Activated CD4-positive, alpha-beta T cell treated with anti-CD3 and anti-CD28 coated beads, Interleukin-2, amount 10 ng/mL, durations not matched to agents 7 days and 5 days (primary cell): Measurements from ENCODE around the gene C17orf78. TPM values are rescaled to one million over a fixed set of nuclear protein-coding genes. Genes with fewer than 3 reads are reported as not detected.

Experiments
- CTCF ChIA-PET: fragments of 350-600 bp; sonication (Branson Sonifier 250); formaldehyde crosslinking; loops from one replicate; lab custom pipeline; 2021; ENCODE audit warnings: antibody characterized with exemption; lab: Charles Lee
- POLR2A ChIA-PET: fragments of 350-600 bp; sonication (Branson Sonifier 250); formaldehyde crosslinking; loops from one replicate; lab custom pipeline; 2021; ENCODE audit warnings: antibody characterized with exemption; lab: Charles Lee
- DNase-seq: peaks from one replicate; pipeline ENCODE4 v3.0.0-alpha.2; 2020
- H3K27ac Mint-ChIP-seq: one replicate; pipeline ENCODE4 v1.8.0; 2021; ENCODE audit warnings: mild to moderate bottlenecking, moderate library complexity, mixed read lengths
- H3K27me3 Mint-ChIP-seq: one replicate; pipeline ENCODE4 v1.8.0; 2021; ENCODE audit warnings: mixed read lengths
- H3K36me3 Mint-ChIP-seq: one replicate; pipeline ENCODE4 v1.8.0; 2021; ENCODE audit warnings: low read depth, mixed read lengths
- H3K4me1 Mint-ChIP-seq: one replicate; pipeline ENCODE4 v1.8.0; 2021; ENCODE audit warnings: mixed read lengths
- H3K4me3 Mint-ChIP-seq: one replicate; pipeline ENCODE4 v1.8.0; 2021; ENCODE audit warnings: mild to moderate bottlenecking, moderate library complexity, mixed read lengths
- H3K9me3 Mint-ChIP-seq: one replicate; pipeline ENCODE4 v1.8.0; 2021; ENCODE audit warnings: mixed read lengths
- total RNA-seq, 2 experiments: library from RNA; stranded (reverse); gene quantifications; one replicate each; pipeline ENCODE4 v1.2.3, GENCODE V29; 2021

C17orf78 gene
- total RNA-seq, 2 experiments from 2014 or later: not detected

- DNase-seq: no peak
- CTCF ChIA-PET: interaction anchor here (0.5 to 2.6 kb wide), 4 partner anchors 14 to 313 kb away, joined by 3 to 13 read pairs (median 4); no protein-coding TSS in a partner anchor
- POLR2A ChIA-PET: no interaction called here
- Mint-ChIP-seq H3K9me3 (no peaks in the 10 kb centered on the region), H3K4me3 (peak overlapping the region; percentile 62), H3K36me3 (peaks cover 1% of the 10 kb centered on the region), H3K27ac (peak overlapping the region; percentile 76), H3K4me1 (peaks cover 25% of the 10 kb centered on the region), H3K27me3 (no peaks in the 10 kb centered on the region)
Measured at GRCh38 chr17:37359682-37360188, 16.1 kb upstream of the C17orf78 start.

DNA sequence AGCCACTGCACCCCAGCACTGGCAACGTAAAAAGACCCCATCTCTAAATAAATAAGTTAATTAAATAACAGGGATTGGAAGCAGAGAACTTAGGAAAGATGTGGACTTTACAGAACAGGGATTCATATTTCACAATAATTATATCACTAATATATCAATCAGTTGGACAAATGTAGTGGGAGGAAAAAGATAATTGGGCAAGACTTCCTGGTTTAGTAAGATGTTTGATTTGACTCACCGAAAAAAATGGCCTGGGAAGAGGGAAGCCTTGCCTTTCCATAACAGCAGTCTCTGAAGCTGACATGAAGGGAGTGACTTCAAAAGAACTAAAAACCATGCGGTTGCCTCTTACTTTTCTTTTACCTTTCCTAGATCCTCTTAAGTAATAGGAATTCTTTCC, 15.2 kb upstream of the C17orf78 start:
- H3K4me1 Mint-ChIP-seq: peaks cover 25% of the 10 kb centered on the region
- H3K27ac Mint-ChIP-seq: no peak overlapping the region
- no peaks in the 10 kb centered on the region for H3K9me3 Mint-ChIP-seq
- ChIA-PET POLR2A (no interaction called here), CTCF (interaction anchor here (1.0 kb wide), 1 partner anchor 61 kb away, joined by 3 read pairs; no protein-coding TSS in a partner anchor)
- no peak for DNase-seq
- no peak overlapping the region for H3K4me3 Mint-ChIP-seq
- peaks cover 1% of the 10 kb centered on the region for H3K36me3 Mint-ChIP-seq
- no peaks in the 10 kb centered on the region for H3K27me3 Mint-ChIP-seq

DNA sequence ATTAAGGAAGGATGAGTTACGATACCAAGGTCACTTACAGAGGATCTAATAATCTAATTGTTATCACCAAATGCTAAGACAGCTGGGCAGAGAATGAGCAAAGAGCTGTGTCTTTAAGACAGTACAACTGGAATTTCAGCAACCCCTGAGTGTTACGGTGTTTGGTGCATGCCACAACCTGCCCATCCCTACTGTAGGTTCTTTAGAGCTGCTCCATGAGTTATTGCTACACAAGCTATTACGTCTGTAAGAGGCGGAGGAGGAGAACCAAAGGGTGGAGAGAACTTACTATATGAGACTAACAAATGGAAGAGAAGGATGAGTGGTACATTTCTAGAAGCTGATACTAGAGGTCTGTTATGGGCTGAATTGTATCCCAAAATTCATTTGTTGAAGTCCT, 14.2 kb upstream of the C17orf78 start:
- Mint-ChIP-seq H3K27me3 (no peaks in the 10 kb centered on the region), H3K4me3 (no peak overlapping the region), H3K27ac (no peak overlapping the region), H3K9me3 (no peaks in the 10 kb centered on the region), H3K36me3 (peaks cover 1% of the 10 kb centered on the region), H3K4me1 (peaks cover 25% of the 10 kb centered on the region)
- no peak for DNase-seq
- POLR2A ChIA-PET: interaction anchor here (0.6 kb wide), 1 partner anchor 642 kb away, joined by 3 read pairs; no protein-coding TSS in a partner anchor
- CTCF ChIA-PET: interaction anchor here (1.0 to 1.6 kb wide), 2 partner anchors 12 to 60 kb away, joined by 3 to 10 read pairs; no protein-coding TSS in a partner anchor

DNA sequence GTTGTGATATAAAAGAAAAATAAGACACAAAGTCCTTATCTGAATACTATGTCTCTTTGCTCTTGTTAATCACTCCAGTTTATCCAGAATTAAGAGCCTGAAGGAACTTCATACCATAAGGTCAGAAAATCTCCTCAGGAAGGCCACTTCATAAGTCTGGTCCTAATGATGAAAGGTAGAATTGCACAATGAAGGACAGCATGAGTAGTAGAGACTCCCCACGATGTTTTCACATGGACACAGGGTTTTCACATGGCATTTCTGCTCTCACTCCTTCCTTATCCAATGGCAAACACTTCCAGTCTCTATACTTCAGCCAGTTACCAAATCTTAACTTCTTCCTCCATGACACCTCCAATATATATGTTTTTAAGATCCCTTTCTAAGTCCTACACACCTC, 10.2 kb upstream of the C17orf78 start:
- no peak for DNase-seq
- Mint-ChIP-seq H3K36me3 (peaks cover 1% of the 10 kb centered on the region), H3K27ac (no peak overlapping the region), H3K9me3 (no peaks in the 10 kb centered on the region), H3K4me1 (no peaks in the 10 kb centered on the region), H3K4me3 (no peak overlapping the region), H3K27me3 (no peaks in the 10 kb centered on the region)
- CTCF ChIA-PET: no interaction called here
- POLR2A ChIA-PET: no interaction called here

- ChIA-PET POLR2A (no interaction called here), CTCF (no interaction called here)
- Mint-ChIP-seq H3K27ac (no peak overlapping the region), H3K4me1 (peaks cover 6% of the 10 kb centered on the region), H3K9me3 (no peaks in the 10 kb centered on the region), H3K4me3 (no peak overlapping the region), H3K27me3 (no peaks in the 10 kb centered on the region), H3K36me3 (no peaks in the 10 kb centered on the region)
- no peak for DNase-seq
Measured at GRCh38 chr17:37368577-37368976, 7.2 kb upstream of the C17orf78 start.

DNA sequence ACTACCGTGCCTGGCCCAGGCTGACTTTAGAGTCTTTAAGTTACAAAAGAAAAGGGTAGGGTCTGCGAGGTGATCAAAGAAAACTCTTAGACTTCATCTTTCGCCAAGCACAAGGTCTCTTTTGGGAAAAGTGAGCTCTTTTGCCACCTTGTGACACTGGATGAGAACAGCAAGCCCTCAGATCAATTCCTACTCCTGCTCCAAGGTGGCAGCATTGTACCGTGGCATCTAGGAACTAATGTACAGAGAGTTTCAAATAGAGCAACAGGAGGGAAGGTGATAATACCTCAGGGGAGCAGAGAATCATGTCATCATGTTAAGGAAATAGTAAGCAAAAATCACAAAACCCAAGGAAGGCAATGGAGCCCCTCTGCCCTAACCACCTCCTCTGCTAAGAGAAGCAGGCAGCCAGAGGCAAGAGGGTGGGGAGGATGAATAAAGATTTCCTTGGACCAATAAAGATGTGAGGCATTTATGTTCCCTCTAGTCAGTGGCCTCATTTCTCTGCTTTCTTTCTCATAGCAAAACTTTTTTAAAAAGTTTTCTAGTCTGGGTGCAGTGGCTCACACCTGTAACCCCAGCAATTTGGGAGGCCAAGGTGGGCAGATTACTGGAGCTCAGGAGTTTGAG, 2.1 kb upstream of the C17orf78 start:
- Mint-ChIP-seq H3K27ac (no peak overlapping the region), H3K27me3 (no peaks in the 10 kb centered on the region), H3K36me3 (no peaks in the 10 kb centered on the region), H3K9me3 (no peaks in the 10 kb centered on the region), H3K4me3 (no peak overlapping the region), H3K4me1 (peaks cover 7% of the 10 kb centered on the region)
- peak; percentile 80 for DNase-seq
- ChIA-PET CTCF (interaction anchor here (0.6 to 2.1 kb wide), 35 partner anchors 9 to 771 kb away, joined by 3 to 14 read pairs (median 4); partner anchors contain the start of genes ACACA, MRM1, SYNRG and TADA2A), POLR2A (no interaction called here)

DNA sequence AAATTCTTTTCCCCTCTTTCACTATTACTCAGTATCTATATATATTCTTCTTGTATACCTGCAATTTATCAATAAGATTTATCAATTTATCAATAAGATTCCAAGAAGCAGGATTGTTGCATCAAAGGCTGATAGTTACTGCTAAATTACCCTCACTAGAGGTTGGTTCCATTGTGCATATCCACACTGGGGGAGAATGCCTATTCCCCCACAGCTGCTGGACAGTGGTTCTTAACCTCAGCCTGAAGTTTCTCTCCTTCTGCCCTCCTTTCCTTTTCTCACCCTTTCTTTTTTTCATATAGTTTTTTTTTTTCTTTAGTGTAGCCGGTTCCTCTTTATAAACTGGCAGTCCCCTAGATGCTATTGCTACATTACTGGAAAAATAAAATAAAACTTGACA, 6.3 kb downstream of the C17orf78 start:
- DNase-seq: no peak
- Mint-ChIP-seq H3K36me3 (no peaks in the 10 kb centered on the region), H3K4me3 (no peak overlapping the region), H3K4me1 (no peaks in the 10 kb centered on the region), H3K27me3 (no peaks in the 10 kb centered on the region), H3K27ac (no peak overlapping the region), H3K9me3 (no peaks in the 10 kb centered on the region)
- ChIA-PET CTCF (interaction anchor here (1.2 kb wide), 1 partner anchor 29 kb away, joined by 3 read pairs; no protein-coding TSS in a partner anchor), POLR2A (interaction anchor here (0.7 kb wide), 1 partner anchor 56 kb away, joined by 3 read pairs; no protein-coding TSS in a partner anchor)

GRCh38 chr17:37384560-37385149, 8.9 kb downstream of the C17orf78 start:
- DNase-seq: no peak
- H3K27me3 Mint-ChIP-seq: no peaks in the 10 kb centered on the region
- H3K27ac Mint-ChIP-seq: no peak overlapping the region
- no peaks in the 10 kb centered on the region for H3K4me1 Mint-ChIP-seq
- CTCF ChIA-PET: interaction anchor here (1.3 kb wide), 2 partner anchors 12 to 53 kb away, joined by 3 to 7 read pairs; no protein-coding TSS in a partner anchor
- POLR2A ChIA-PET: no interaction called here
- H3K4me3 Mint-ChIP-seq: no peak overlapping the region
- H3K36me3 Mint-ChIP-seq: no peaks in the 10 kb centered on the region
- H3K9me3 Mint-ChIP-seq: no peaks in the 10 kb centered on the region

DNA sequence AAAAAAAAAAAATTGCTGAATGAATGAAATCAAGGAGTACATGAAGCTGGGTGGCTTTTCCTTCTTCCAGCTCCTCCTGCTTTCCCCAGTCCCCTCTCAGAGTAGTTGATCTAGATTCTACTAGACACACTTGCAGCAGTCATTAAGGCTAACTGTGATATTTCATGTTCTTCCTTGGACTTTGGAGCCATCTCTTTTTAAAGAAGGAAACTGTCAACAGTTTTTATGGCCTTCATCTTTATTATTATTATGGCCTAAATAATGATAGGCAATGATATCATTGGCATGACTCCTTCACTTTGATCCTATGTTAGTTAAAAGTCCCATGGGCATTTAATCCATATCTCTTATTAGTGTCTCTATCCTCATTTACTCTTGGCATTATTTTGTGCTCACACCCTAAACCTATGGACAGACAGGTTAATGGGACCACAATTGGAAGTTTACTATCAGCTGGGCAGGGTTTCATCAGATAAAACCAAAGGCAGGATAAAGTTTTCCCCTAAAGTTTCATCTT, 9.7 kb downstream of the C17orf78 start:
- CTCF ChIA-PET: interaction anchor here (1.3 kb wide), 2 partner anchors 12 to 52 kb away, joined by 3 to 7 read pairs; no protein-coding TSS in a partner anchor

GRCh38 chr17:37386462-37386861, 10.7 kb downstream of the C17orf78 start:
- Mint-ChIP-seq H3K27me3 (no peaks in the 10 kb centered on the region), H3K4me1 (peaks cover 4% of the 10 kb centered on the region), H3K27ac (no peak overlapping the region), H3K9me3 (no peaks in the 10 kb centered on the region), H3K36me3 (no peaks in the 10 kb centered on the region), H3K4me3 (no peak overlapping the region)
- ChIA-PET CTCF (interaction anchor here (1.6 to 1.7 kb wide), 2 partner anchors 8 to 10 kb away, joined by 5 to 6 read pairs; partner anchors contain the start of gene C17orf78), POLR2A (no interaction called here)
- no peak for DNase-seq

More for the DNA sequence above, 9.7 kb downstream of the C17orf78 start:
- no peaks in the 10 kb centered on the region for H3K4me1 Mint-ChIP-seq
- no peaks in the 10 kb centered on the region for H3K9me3 Mint-ChIP-seq
- no peaks in the 10 kb centered on the region for H3K27me3 Mint-ChIP-seq
- no peaks in the 10 kb centered on the region for H3K36me3 Mint-ChIP-seq
- POLR2A ChIA-PET: no interaction called here
- no peak for DNase-seq
- H3K4me3 Mint-ChIP-seq: no peak overlapping the region
- H3K27ac Mint-ChIP-seq: no peak overlapping the region

DNA sequence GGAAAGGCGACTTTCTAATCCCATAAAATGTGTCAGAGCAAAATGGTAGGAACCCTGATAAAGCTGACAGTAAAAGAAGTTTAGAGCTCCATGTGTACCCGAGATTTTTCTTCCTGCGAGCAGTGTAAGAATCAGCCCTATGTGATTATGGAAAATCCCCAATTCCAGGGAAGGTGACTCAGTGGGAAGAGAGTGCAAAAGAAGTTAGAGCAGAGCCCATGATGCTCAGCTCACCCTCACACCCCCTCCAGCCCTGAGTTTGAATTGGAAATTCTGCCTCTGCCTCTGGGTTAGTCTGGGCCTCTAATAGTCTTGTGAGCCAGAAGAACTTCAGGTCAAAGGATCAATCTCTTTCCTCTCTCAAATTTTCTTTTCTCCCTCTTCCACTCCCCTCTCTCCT, 12.5 kb downstream of the C17orf78 start:
- CTCF ChIA-PET: interaction anchor here (0.6 to 1.5 kb wide), 6 partner anchors 9 to 199 kb away, joined by 3 to 6 read pairs (median 3); no protein-coding TSS in a partner anchor
- no peak overlapping the region for H3K4me3 Mint-ChIP-seq
- POLR2A ChIA-PET: no interaction called here
- no peak overlapping the region for H3K27ac Mint-ChIP-seq
- no peak for DNase-seq
- peaks cover 20% of the 10 kb centered on the region for H3K4me1 Mint-ChIP-seq
- no peaks in the 10 kb centered on the region for H3K9me3 Mint-ChIP-seq
- no peaks in the 10 kb centered on the region for H3K27me3 Mint-ChIP-seq
- H3K36me3 Mint-ChIP-seq: no peaks in the 10 kb centered on the region

GRCh38 chr17:37389160-37389559, 13.4 kb downstream of the C17orf78 start:
- Mint-ChIP-seq H3K27ac (no peak overlapping the region), H3K27me3 (no peaks in the 10 kb centered on the region)
- CTCF ChIA-PET: interaction anchor here (1.5 kb wide), 1 partner anchor 13 kb away, joined by 3 read pairs; no protein-coding TSS in a partner anchor

More at GRCh38 chr17:37389160-37389559, 13.4 kb downstream of the C17orf78 start:
- H3K4me3 Mint-ChIP-seq: no peak overlapping the region
- H3K9me3 Mint-ChIP-seq: no peaks in the 10 kb centered on the region
- H3K4me1 Mint-ChIP-seq: peaks cover 23% of the 10 kb centered on the region
- DNase-seq: no peak
- H3K36me3 Mint-ChIP-seq: no peaks in the 10 kb centered on the region
- POLR2A ChIA-PET: no interaction called here
